GM13977 (cell line): ENCODE measurements around the gene ANKRD23.

ENCODE experiments used
- DNase-seq: peaks from one replicate; pipeline ENCODE4 v3.0.0; 2012; ENCODE audit warnings: low spot score
- CTCF ChIP-seq: IDR thresholded peaks from 2 replicates; pipeline ENCODE4 v1.5.1; 2012; ENCODE audit warnings: mild to moderate bottlenecking, control low read depth; ENCODE audit not compliant: insufficient read depth; ENCODE audit errors: extremely low read depth, missing control alignments
- in situ Hi-C: fragments of 300-500 bp; cut with MboI; formaldehyde crosslinking; loops from one replicate; pipeline ENCODE4 v1.12.0; 2022; ENCODE audit warnings: low sequenced_read_pairs, low pct_unique_long_range_greater_than_20kb, mixed read lengths, inconsistent platforms; ENCODE audit not compliant: unreplicated experiment

Gene ANKRD23

DNA sequence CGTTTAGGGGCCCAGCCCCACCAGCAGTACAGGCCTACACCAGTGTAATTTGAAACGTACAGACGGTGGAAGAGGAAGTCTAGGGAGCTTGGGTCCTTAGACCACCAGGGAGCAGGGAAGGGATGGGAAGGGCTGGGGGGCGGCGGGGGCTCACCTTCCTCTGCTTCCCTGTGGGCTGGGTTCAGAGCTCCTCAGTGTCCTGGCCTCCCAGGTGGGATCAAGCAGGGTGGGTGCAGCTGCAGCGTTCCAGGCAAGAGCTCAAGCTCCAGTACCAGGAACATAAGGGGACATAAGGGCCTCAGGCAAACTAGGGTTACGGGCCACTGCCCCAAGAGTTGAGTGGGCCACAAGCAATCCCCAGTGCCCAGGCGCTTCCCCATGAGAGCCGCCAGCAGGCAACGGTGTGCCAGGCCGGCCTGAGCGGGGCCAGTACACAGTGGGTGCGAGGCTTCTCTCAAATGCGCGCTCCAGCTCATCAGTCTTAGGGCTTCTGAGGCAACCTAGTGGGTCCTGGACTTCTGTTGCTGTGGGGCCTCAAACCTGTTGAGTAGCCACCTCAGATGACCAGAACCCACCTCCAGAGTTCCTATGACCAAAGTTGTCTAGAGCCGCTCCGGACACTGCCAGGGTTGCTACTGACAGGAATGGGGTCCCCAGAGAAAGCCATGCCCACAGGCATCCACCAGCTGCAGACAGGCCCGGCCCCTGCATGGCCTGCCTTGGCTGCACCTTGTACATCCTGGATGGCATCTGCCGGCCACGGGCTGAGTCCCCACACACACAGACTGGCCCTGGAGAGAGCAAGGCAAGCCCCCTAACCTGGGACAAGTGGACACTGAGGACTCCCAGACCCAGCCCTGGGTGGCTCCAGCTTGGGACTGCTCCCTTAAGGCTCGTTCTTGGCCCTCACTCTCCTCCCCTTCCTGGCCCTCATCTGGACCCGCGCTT is 5.2 kb downstream of the ANKRD23 start:
- no peak for TF ChIP-seq CTCF
- DNase-seq = no peak
- in situ Hi-C loops = no loop called here

- in situ Hi-C loops = no loop called here
- no peak for TF ChIP-seq CTCF
- DNase-seq = no peak
Measured at GRCh38 chr2:96837575-96837974, 6.2 kb downstream of the ANKRD23 start.

- TF ChIP-seq CTCF = no peak
Measured at GRCh38 chr2:96835830-96836229, 8.0 kb downstream of the ANKRD23 start.

DNA sequence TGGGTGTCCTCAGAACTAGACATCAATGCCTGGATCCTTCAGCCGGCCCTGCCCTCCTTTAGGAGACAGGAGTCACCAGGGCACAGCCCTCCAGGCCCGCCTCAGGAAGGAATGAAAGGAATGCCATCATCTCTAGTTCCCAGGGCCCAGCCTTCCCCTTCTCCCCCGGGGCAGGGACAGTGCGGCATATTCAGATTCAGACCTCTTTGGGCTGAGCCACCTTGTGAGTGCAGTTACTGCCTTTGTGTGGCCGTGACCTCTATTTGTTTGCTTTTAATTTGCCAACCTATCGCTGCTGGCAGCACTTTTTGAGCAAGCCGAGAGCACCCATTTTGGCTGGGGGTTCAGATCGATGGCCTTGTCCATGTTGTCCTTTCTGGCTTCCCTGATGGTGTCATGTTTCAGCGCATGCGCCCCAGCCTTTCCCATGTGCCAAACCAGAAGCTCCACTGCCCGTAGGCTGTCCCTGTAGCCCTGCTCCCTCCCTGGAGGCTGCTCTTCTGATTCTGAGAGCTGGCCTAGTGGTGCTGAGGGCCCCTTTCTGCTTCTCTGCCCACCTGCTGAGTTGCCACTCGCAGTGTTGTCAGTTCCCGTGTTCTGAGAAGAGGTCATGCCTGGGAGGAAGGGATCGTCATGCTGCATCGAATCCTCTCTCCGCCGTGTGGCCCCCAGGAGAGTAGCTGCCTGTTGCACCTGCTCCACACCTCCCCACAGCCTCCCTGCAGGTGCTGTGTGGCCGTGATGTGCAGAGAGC is 10.9 kb downstream of the ANKRD23 start:
- in situ Hi-C loops = no loop called here
- TF ChIP-seq CTCF = no peak
- no peak for DNase-seq

More at GRCh38 chr2:96835830-96836229, 8.0 kb downstream of the ANKRD23 start:
- in situ Hi-C loops = no loop called here
- no peak for DNase-seq

DNA sequence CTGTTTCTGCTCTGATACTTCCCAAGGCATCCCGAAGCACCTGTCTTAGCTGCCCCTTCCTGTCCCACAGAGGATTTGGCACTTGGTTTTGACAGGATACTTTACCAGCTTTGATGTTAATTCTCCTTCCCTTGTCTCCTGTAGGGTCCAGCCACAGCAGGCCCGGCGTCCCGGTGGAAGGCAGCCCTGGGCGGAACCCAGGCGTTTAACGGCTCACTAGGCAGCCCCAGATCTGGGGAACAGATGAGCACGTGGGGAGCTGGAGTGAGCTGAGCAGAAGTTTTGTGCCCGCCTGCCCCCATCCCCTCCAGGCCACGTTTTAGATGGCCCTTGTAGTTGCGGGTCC is 11.4 kb downstream of the ANKRD23 start:
- no peak for TF ChIP-seq CTCF
- in situ Hi-C loops = no loop called here
- DNase-seq = no peak

GRCh38 chr2:96831679-96832078 is 12.1 kb downstream of the ANKRD23 start:
- in situ Hi-C loops = no loop called here
- TF ChIP-seq CTCF = no peak
- DNase-seq = no peak
